Fibroblast of peridontal ligament (primary cell): Measurements from ENCODE around the gene PNMA5.
"Not testable (repeated sequence)": the region's sequence is repeated elsewhere in the genome, so short reads cannot be mapped to it uniquely, and the experiment has no call there.

Source experiments
- DNase-seq: peaks from one replicate; pipeline ENCODE4 v3.0.0-alpha.2; 2010; ENCODE audit errors: extremely low read depth

Gene PNMA5

DNA sequence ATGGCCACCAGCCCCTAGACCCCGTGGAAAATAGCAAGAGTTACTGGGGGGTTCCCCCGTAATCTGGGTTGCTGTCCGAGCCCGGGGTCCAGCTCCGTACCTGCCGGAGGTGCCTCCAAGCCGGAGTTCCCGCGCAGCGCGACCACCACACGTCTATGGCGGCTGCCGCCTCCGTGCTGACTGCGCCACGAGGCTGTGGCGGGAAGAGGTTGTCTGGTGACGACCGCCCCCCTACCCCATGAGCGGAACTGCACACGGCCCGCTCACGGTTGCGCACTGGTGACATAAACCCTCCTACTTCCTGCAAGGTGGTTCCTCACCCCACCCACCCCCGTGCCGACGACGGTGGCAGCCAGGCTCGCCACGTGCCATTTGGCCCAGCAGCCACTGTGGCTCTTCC, at the start of gene PNMA5:
Gene PNMA5 (minus strand): TSS at position 184 of the 400 bp plus-strand sequence. CDS start 2,518 bp downstream, outside the sequence.
- DNase-seq = no peak

DNA sequence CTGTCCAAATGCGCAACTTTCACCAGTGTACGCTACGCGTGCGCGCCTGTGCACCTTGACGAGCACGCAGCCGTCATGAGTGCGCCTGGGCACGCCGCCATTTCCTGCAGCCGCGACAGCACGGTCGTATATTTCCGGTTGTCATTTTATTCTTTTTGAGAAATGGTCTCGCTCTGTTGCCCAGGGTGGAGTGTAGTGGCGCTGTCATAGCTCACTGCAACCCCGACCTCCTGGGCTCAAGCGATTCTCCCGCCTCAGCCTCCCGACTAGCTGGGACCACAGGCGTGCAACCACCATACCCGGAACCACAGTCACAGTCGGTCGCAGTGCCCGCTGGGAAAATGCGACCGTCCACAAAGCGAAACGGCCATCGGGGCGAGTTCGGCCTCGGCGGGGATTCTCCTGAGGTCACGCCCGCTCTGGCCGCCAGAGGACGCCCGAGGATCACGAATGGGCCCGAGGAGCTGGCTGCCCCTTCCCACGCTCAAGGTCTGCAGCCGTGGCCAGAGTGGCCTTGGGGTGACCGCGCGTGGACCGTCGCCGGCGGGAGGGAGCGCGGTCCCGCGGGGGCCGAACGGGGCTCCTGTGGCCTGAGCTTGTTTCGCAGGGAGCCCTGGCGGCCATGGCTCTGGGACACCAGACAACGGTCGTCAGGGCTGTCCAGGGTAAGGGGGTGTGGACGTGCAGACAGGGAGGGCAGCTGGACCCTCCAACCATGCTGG, 38.6 kb upstream of the PNMA5 start:
- DNase-seq = peak; percentile 17

- DNase-seq = no peak
Observed at GRCh38 chrX:153030801-153031200, 36.9 kb upstream of the PNMA5 start.

DNA sequence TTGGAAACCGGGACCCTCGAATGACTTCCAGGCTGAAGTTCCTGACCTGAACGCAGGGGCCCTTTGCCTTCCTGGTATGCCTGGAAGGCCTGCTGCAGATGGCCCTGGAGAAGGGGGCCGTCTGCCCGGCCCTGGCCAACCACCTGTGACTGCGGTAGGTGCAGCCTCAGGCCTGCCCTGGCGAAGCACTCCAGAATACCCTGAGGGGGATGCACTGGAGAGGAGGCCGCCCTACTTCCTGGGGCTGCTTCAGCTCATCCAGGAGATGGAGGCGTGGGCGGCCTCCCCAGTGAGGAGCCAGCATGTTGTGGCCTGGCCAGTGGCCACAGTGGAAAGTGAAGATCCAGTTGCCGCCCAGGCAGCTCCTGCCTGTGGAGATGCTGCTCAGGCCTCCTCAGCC, 36.0 kb upstream of the PNMA5 start:
- no peak for DNase-seq

GRCh38 chrX:153029162-153029561, 35.2 kb upstream of the PNMA5 start:
- no peak for DNase-seq

DNA sequence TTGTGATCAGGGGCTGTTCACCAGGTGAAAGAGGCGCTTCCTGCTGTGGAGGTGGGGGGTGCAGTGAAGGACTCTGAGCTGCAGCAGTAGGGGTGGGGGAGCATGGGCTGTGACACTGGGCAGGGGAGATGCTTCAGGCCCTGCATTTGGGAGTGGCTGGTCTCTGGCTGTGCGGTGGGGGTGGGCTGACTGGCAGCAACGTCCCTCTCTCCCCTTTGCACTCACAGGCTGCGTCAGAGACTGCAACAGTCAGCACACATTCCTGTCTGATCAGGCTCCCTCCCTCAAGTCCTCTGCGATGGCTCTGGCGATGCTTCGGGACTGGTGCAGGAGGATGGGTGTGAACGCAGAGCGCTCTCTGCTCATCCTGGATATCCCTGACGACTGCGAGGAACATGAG, 34.6 kb upstream of the PNMA5 start:
- not testable (repeated sequence) for DNase-seq

DNA sequence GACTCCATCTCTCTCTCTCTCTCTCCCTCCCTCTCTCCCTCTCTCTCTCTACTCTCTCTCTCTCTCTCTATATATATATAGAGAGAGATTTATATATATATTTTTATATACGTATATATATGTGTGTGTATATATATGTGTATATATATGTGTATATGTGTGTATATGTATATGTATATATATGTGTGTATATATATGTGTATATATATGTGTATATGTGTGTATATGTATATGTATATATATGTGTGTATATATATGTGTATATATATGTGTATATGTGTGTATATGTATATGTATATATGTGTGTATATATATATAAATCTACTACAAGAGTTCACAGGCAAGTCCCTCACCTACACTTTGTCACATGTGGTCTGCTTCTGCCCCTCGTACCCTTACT, 32.6 kb upstream of the PNMA5 start:
- not testable (repeated sequence) for DNase-seq

GRCh38 chrX:153019166-153019565, 25.2 kb upstream of the PNMA5 start:
- DNase-seq = no peak

DNA sequence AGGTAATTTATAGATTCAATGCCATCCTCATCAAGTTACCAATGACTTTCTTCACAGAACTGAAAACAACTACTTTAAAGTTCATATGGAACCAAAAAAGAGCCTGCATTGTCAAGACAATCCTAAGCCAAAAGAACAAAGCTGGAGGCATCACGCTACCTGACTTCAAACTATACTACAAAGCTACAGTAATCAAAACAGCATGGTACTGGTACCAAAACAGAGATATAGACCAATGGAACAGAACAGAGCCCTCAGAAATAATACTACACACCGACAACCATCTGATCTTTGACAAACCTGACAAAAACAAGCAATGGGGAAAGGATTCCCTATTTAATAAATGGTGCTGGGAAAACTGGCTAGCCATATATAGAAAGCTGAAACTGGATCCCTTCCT, 23.3 kb upstream of the PNMA5 start:
- not testable (repeated sequence) for DNase-seq

- DNase-seq = no peak
Observed at GRCh38 chrX:153004780-153005179, 10.9 kb upstream of the PNMA5 start.

- no peak for DNase-seq
Observed at GRCh38 chrX:153003981-153004380, 10.1 kb upstream of the PNMA5 start.

DNA sequence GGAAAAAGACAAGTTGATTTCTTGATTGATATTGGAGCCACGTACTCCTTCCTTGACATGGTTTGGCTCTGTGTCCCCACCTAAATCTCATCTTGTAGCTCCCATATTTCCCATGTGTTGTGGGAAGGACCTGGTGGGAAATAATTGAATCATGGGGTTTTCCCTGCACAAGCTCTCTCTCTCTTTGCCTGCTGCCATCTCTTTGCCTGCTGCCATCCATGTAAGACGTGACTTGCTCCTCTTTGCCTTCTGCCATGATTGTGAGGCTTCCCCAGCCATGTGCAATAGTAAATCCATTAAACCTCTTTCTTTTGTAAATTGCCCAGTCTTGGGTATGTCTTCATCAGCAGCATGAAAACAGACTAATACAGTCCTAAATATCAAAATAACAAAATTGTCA, 8.3 kb upstream of the PNMA5 start:
- DNase-seq = not testable (repeated sequence)

DNA sequence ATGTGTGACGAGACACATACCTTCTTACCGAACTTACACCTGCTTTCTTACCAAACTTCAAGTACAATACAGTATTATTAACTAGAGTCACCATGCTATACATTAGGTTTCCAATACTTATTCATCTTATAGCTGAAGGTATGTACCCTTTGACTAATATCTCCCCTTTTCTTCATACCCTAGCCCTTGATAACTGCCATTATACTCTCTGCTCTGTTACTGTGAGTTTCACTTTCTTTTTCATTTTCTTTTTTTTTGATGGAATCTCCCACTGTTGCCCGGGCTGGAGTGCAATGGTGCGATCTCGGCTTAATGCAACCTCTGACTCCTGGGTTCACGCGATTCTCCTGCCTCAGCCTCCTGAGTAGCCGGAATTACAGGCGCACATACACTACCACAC, 3.4 kb upstream of the PNMA5 start:
- no peak for DNase-seq

DNA sequence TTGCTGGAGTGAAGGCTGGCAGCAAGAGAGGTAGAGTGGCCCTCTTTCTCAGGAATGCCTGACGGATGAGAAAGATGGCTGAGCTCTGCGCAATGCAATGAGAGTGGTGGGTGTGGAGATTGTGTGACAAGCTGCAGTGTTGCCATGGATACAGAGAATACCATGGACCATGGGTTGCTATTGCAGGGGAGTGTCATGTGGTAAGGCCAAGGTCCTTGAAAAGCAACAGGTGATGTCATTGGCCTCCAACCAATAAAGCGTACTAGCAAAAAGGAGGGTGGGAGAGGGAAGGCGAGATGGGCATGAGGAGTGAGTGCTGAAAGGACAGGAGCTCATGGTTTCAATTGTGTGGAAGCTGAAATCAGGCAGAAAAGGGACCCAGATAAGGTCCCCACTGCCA, 1.8 kb downstream of the PNMA5 start:
- no peak for DNase-seq

DNA sequence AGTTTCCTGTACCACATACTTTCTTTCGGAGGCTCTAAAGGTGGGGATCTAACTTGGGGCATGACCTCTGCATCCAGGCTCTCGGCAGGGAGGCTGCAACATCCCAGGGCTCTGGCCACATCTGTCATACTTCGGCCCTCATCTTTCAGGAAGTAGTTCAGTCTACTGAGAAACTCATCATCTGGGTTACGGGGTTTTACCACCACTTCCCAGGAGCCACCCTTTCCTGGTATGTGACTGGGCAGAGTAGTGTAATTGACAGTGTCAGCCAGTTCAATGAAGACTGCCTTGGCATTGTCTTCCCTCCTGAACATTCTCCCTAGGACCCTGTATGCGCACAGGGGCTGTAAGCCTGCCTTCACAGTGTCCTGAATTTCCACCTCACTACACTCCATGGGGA, 2.8 kb downstream of the PNMA5 start:
- DNase-seq = no peak

GRCh38 chrX:152989292-152989658, 4.6 kb downstream of the PNMA5 start:
- no peak for DNase-seq

DNA sequence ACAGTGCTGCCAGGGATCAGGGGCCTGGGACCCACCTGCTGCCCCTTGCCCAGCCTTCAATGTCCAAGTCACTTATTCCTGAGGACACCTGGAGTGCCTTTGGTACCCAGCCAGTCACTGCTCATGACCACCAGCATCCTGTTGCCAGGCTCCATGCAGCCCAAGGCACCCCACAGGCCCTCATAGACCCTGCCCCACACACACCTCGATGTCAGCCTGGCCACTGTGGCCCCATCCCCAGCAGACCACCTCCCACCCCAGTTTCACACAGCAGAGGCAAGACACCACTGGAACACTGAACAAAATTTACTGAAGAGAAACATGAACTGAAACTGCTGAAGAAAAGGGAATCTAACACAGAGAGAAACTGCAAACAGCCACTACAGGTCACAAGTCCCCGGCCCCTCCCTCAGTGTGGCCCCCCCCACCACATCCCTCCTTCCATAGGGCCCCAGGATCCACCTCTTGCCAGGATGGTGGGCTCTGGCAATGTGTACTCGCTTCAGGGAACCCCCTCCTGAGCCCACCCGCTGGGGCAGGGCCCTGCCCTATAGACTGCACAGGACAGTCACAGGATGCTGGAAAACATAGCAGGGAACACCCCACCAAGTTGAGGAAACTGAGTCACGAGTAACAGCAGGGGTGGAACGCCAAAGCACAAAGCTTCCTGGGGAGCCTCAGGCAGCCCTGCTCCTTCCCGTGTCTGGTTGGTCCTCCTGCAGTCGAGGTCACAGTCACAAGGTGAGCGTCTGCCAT, 5.2 kb downstream of the PNMA5 start:
- no peak for DNase-seq

DNA sequence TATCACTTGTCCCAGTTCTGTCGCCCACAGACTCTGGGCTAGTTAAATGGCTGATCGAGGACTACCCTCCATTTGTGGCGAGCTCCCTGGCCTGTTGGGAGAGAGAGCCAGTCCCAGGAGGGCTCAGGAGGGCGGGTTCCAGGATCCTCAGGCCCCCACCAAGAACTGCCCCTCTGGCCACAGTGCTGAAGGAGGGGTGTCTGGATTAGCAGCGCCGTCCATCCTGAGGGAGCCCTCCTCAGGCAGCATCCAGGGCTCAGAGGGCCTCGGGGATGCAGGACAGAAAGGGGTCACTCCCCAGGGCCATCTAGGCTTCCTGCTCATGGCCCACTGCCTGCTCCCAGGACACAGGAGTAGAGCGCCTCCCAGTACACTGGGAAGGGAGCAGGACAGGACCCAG, 6.1 kb downstream of the PNMA5 start:
- DNase-seq = no peak

GRCh38 chrX:152987156-152987555, 6.8 kb downstream of the PNMA5 start:
- not testable (repeated sequence) for DNase-seq

GRCh38 chrX:152985383-152985782, 8.5 kb downstream of the PNMA5 start:
- DNase-seq = not testable (repeated sequence)

- no peak for DNase-seq
Observed at GRCh38 chrX:152968193-152968592, 25.7 kb downstream of the PNMA5 start.

DNA sequence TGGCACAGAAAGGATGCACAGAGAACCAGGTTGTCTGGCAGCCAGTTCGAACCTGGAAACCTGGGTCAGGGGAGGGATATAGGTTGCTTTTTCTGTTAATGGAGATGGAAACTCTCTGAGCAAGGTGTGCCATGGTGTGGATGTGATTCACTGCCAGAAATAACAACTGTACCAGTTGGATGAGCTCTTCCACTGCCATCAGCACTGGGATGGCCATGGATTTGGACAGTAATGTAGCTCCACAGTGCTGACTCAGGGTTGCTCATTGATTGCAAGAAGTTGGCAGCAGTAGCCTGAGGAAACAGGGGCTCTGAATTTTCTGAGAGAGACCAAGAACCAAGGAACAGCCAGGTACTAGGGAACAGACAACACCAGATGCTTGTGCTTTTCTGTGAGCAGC, 33.8 kb downstream of the PNMA5 start:
- no peak for DNase-seq

DNA sequence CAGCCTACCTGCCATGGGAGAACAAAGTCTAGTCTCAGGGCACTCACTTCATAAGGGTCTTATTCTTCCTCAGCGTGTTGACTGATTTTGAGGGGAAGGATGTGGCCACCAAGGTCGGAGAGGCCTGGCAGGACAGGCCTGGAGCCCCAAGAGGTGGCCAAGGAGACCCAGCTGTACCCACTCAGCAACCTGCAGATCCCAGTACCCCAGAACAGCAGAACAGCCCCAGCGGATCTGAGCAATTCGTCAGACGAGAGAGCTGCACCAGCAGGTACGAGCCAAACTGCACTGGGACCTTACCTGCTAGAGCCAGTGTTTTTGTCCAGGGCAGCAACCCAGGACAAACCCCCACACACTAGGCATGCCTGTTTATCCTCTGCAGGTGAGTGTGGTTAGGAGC, 34.3 kb downstream of the PNMA5 start:
- DNase-seq = no peak
